ENCODE results near the gene ATRX. TPM values are rescaled to one million over a fixed set of nuclear protein-coding genes. Genes with fewer than 3 reads are reported as not detected.
"Not testable (repeated sequence)": the region's sequence is repeated elsewhere in the genome, so short reads cannot be mapped to it uniquely, and the experiment has no call there.

The ATRX gene
- total RNA-seq, 2 experiments from 2014 or later, result 48.2 to 66.3 TPM

- Histone ChIP-seq H3K27ac (ENCODE audit: low read depth, low read length, poor library complexity, severe bottlenecking) (no peak overlapping the region), H3K4me1 (ENCODE audit: insufficient read depth, low read length, poor library complexity, severe bottlenecking) (no peaks in the 10 kb centered on the region), H2AFZ (ENCODE audit: low read length) (no peak overlapping the region), H3K9me2 (ENCODE audit: insufficient read depth, low read length) (no peaks in the 10 kb centered on the region), H3K4me3 (ENCODE audit: low read depth, low read length, poor library complexity, severe bottlenecking) (no peak overlapping the region), H3K79me2 (ENCODE audit: insufficient read depth, low read depth, low read length) (peaks cover 93% of the 10 kb centered on the region), H3K4me2 (ENCODE audit: low read length) (no peak overlapping the region), H3K36me3 (ENCODE audit: insufficient read depth, low read length) (peaks cover 20% of the 10 kb centered on the region), H3K9me3 (ENCODE audit: low read length) (no peaks in the 10 kb centered on the region), H4K20me1 (ENCODE audit: insufficient read depth, low read length) (no peaks in the 10 kb centered on the region)
- no peak for DNase-seq (ENCODE audit: low spot score)
- POLR2A ChIA-PET, result no interaction called here
- CTCF ChIA-PET (ENCODE audit: unreplicated experiment), result no interaction called here
- intact Hi-C loops (cut with micrococcal nuclease; ENCODE audit: unreplicated experiment), result no loop called here
- TF ChIP-seq, protein P1, sequence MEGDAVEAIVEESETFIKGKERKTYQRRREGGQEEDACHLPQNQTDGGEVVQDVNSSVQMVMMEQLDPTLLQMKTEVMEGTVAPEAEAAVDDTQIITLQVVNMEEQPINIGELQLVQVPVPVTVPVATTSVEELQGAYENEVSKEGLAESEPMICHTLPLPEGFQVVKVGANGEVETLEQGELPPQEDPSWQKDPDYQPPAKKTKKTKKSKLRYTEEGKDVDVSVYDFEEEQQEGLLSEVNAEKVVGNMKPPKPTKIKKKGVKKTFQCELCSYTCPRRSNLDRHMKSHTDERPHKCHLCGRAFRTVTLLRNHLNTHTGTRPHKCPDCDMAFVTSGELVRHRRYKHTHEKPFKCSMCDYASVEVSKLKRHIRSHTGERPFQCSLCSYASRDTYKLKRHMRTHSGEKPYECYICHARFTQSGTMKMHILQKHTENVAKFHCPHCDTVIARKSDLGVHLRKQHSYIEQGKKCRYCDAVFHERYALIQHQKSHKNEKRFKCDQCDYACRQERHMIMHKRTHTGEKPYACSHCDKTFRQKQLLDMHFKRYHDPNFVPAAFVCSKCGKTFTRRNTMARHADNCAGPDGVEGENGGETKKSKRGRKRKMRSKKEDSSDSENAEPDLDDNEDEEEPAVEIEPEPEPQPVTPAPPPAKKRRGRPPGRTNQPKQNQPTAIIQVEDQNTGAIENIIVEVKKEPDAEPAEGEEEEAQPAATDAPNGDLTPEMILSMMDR (conservative IDR thresholded peaks at IDR 0.05; ENCODE audit: low read length), result no peak
- TF ChIP-seq EZH2phosphoT487 (IDR thresholded peaks at IDR 0.05; ENCODE audit: borderline replicate concordance, low read depth, low read length), result no peak
- BruUV-seq (replicated peaks), result no TSS peak
Measured at GRCh38 chrX:77771601-77772000, 14.4 kb downstream of the ATRX start.

GRCh38 chrX:77768787-77769186, 17.2 kb downstream of the ATRX start:
- POLR2A ChIA-PET, result no interaction called here
- BruUV-seq (replicated peaks), result no TSS peak
- H4K20me1 ChIP-seq (ENCODE audit: insufficient read depth, low read length), result no peaks in the 10 kb centered on the region
- peaks cover 81% of the 10 kb centered on the region for H3K79me2 ChIP-seq (ENCODE audit: insufficient read depth, low read depth, low read length)
- H3K9me3 ChIP-seq (ENCODE audit: low read length), result no peaks in the 10 kb centered on the region
- H3K4me1 ChIP-seq (ENCODE audit: insufficient read depth, low read length, poor library complexity, severe bottlenecking), result no peaks in the 10 kb centered on the region
- intact Hi-C loops (cut with micrococcal nuclease; ENCODE audit: unreplicated experiment), result no loop called here
- no peak for TF ChIP-seq EZH2phosphoT487 (IDR thresholded peaks at IDR 0.05; ENCODE audit: borderline replicate concordance, low read depth, low read length)
- TF ChIP-seq, protein P1 (conservative IDR thresholded peaks at IDR 0.05; ENCODE audit: low read length), result no peak
- no peak overlapping the region for H2AFZ ChIP-seq (ENCODE audit: low read length)
- no peak overlapping the region for H3K27ac ChIP-seq (ENCODE audit: low read depth, low read length, poor library complexity, severe bottlenecking)
- CTCF ChIA-PET (ENCODE audit: unreplicated experiment), result no interaction called here
- no peaks in the 10 kb centered on the region for H3K9me2 ChIP-seq (ENCODE audit: insufficient read depth, low read length)
- H3K36me3 ChIP-seq (ENCODE audit: insufficient read depth, low read length), result peaks cover 34% of the 10 kb centered on the region
- no peak overlapping the region for H3K4me2 ChIP-seq (ENCODE audit: low read length)
- H3K4me3 ChIP-seq (ENCODE audit: low read depth, low read length, poor library complexity, severe bottlenecking), result no peak overlapping the region
- no peak for DNase-seq (ENCODE audit: low spot score)

DNA sequence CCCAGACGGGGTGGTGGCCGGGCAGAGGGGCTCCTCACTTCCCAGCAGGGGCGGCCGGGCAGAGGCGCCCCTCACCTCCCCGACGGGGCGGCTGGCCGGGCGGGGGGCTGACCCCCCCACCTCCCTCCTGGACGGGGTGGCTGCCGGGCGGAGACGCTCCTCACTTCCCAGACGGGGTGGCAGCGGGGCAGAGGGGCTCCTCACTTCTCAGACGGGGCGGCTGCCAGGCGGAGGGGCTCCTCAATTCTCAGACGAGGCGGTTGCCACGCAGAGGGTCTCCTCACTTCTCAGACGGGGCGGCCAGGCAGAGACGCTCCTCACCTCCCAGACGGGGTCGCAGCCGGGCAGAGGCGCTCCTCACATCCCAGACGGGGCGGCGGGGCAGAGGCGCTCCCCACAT, 19.8 kb downstream of the ATRX start:
- CTCF ChIA-PET (ENCODE audit: unreplicated experiment); H3K9me3 ChIP-seq (ENCODE audit: low read length): not testable (repeated sequence)
- peaks cover 31% of the 10 kb centered on the region for H3K36me3 ChIP-seq (ENCODE audit: insufficient read depth, low read length)

More for the DNA sequence above, 19.8 kb downstream of the ATRX start:
- H4K20me1 ChIP-seq (ENCODE audit: insufficient read depth, low read length); H2AFZ ChIP-seq (ENCODE audit: low read length); H3K4me3 ChIP-seq (ENCODE audit: low read depth, low read length, poor library complexity, severe bottlenecking); POLR2A ChIA-PET; intact Hi-C loops (cut with micrococcal nuclease; ENCODE audit: unreplicated experiment); DNase-seq (ENCODE audit: low spot score); H3K4me1 ChIP-seq (ENCODE audit: insufficient read depth, low read length, poor library complexity, severe bottlenecking); H3K4me2 ChIP-seq (ENCODE audit: low read length); BruUV-seq (replicated peaks); H3K9me2 ChIP-seq (ENCODE audit: insufficient read depth, low read length); H3K27ac ChIP-seq (ENCODE audit: low read depth, low read length, poor library complexity, severe bottlenecking): not testable (repeated sequence)
- peaks cover 69% of the 10 kb centered on the region for H3K79me2 ChIP-seq (ENCODE audit: insufficient read depth, low read depth, low read length)

Measured in OCI-LY7 (cell line).